Keratinocyte (primary cell): ENCODE measurements around the gene DYNLT1.

Experiments used
- CTCF ChIP-seq, 3 experiments: IDR thresholded peaks in 1 of 3; conservative IDR thresholded peaks in 1 of 3; optimal IDR thresholded peaks in 1 of 3; 2 replicates in 2 of 3; 3 replicates in 1 of 3; pipeline versions ENCODE3 to v1.5.1; 2011; ENCODE audit warnings: low read length in 3 of 3, mild to moderate bottlenecking in 3 of 3, moderate library complexity in 2 of 3, control low read depth in 1 of 3, inconsistent platforms in 1 of 3; ENCODE audit not compliant: insufficient read depth in 2 of 3; ENCODE audit errors: extremely low read depth in 1 of 3
- EZH2 ChIP-seq: IDR thresholded peaks from one replicate; pipeline ENCODE4 v1.6.1; 2012; ENCODE audit warnings: inconsistent platforms, mild to moderate bottlenecking, low read length, moderate library complexity

DNA sequence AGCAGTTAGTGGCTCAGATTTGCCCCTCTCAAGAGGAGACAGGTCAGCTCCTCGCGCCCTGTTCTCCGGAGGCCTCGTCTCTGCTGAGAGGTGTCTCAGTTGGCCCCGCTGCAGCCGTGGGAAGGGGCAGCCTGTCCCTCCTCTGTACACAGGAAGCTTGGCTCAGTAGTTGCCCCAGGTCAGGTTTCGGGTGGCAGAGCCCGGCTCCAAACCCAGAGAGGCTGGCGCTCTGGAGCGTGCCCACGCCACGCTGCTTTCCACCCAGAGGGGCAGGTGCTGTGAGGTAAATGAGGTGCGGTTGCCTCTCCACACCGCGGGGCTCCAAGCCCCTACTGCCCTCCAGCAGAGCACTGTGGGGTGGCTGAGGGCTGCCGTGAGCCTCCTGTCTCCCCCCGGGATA, 16.0 kb downstream of the DYNLT1 start:
- TF ChIP-seq CTCF (optimal IDR thresholded peaks at IDR 0.05 in 1 of 3, IDR thresholded peaks at IDR 0.05 in 1 of 3, conservative IDR thresholded peaks at IDR 0.05 in 1 of 3; ENCODE audit: extremely low read depth in 1 of 3, insufficient read depth in 2 of 3, low read length in 3 of 3): no peak
- no peak for TF ChIP-seq EZH2
